ENCODE data around the gene SERPINA5.

SERPINA5 gene

GRCh38 chr14:94570002-94570400 is 11.2 kb upstream of the SERPINA5 start:
- TF ChIP-seq CTCF (IDR thresholded peaks at IDR 0.05; ENCODE audit: low read depth, low read length, missing control alignments): no peak
- H3K4me3 ChIP-seq (replicated peaks; ENCODE audit: low read depth, low read length): no peak overlapping the region
- no peak for DNase-seq (ENCODE audit: extremely low read depth, low read depth)

- H3K4me3 ChIP-seq (replicated peaks; ENCODE audit: low read depth, low read length): no peak overlapping the region
- no peak for DNase-seq (ENCODE audit: extremely low read depth, low read depth)
- no peak for TF ChIP-seq CTCF (IDR thresholded peaks at IDR 0.05; ENCODE audit: low read depth, low read length, missing control alignments)
These were observed 10.8 kb upstream of the SERPINA5 start for GRCh38 chr14:94570440-94570839.

- no peak for DNase-seq (ENCODE audit: extremely low read depth, low read depth)
- no peak for TF ChIP-seq CTCF (IDR thresholded peaks at IDR 0.05; ENCODE audit: low read depth, low read length, missing control alignments)
- no peak overlapping the region for H3K4me3 ChIP-seq (replicated peaks; ENCODE audit: low read depth, low read length)
These were observed 9.8 kb upstream of the SERPINA5 start for GRCh38 chr14:94571395-94571794.

GRCh38 chr14:94571950-94572349 is 9.3 kb upstream of the SERPINA5 start:
- no peak for DNase-seq (ENCODE audit: extremely low read depth, low read depth)
- no peak for TF ChIP-seq CTCF (IDR thresholded peaks at IDR 0.05; ENCODE audit: low read depth, low read length, missing control alignments)
- no peak overlapping the region for H3K4me3 ChIP-seq (replicated peaks; ENCODE audit: low read depth, low read length)

- DNase-seq (ENCODE audit: extremely low read depth, low read depth): no peak
- TF ChIP-seq CTCF (IDR thresholded peaks at IDR 0.05; ENCODE audit: low read depth, low read length, missing control alignments): no peak
- H3K4me3 ChIP-seq (replicated peaks; ENCODE audit: low read depth, low read length): no peak overlapping the region
These were observed 8.5 kb upstream of the SERPINA5 start for GRCh38 chr14:94572637-94573303.

GRCh38 chr14:94573475-94574277 is 7.5 kb upstream of the SERPINA5 start:
- H3K4me3 ChIP-seq (replicated peaks; ENCODE audit: low read depth, low read length): no peak overlapping the region
- no peak for DNase-seq (ENCODE audit: extremely low read depth, low read depth)
- TF ChIP-seq CTCF (IDR thresholded peaks at IDR 0.05; ENCODE audit: low read depth, low read length, missing control alignments): no peak

Measured in HFF-Myc (cell line).